HL-60/S4 treated with phorbol 12-myristate 13-acetate at 8.2 ng/mL for 4 days and 3 days (cell line): Measurements from ENCODE around the gene RCAN2.

ENCODE experiments used
- in situ Hi-C: fragments of 300-500 bp; cut with MboI; formaldehyde crosslinking; loops from 2 replicates; pipeline ENCODE4 v1.15.0; 2022; ENCODE audit warnings: low sequenced_read_pairs

Gene RCAN2

DNA sequence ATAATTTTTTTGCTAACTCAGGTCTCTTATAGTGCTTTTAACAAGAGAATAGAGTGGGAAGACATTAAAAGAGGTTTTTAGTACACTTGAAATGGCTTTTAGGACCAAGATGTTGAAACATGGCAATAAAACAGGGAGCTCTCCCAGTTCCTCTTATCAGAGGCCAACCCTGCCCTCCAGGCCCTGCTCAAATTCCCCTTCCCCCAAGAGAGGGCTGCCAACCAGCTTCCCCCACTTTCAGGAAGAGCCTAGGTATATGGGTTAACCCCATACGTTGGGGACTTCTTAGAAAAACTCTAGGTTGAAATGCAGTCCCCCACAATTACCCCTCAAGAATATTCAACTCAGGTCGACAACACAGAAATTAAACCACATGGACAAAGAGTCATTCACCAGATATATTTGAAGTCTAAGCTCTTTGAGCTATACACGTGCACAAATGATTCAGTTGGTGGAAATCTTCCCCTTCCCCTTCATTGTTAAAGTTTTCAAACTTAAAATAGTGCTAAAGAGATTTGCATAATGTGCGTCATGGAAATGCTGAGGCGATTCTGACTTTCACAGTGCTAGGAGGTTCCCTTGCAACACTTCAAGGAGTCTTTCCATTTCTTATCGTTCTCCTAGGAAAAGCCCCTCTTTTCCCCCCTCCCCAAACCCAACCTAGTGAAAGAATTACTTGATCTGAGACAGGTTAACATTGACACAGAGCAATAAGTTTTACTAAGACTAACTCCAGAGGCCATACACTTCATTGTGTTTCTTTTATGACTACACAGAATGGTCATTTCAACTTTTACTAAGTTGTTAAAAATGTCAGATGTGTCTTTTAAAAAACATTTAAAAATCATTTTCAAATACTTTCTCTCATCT is 270.7 kb downstream of the RCAN2 start:
- in situ Hi-C loops: no loop called here

- in situ Hi-C loops: no loop called here
Observed at GRCh38 chr6:46219661-46220060, 271.6 kb downstream of the RCAN2 start.

DNA sequence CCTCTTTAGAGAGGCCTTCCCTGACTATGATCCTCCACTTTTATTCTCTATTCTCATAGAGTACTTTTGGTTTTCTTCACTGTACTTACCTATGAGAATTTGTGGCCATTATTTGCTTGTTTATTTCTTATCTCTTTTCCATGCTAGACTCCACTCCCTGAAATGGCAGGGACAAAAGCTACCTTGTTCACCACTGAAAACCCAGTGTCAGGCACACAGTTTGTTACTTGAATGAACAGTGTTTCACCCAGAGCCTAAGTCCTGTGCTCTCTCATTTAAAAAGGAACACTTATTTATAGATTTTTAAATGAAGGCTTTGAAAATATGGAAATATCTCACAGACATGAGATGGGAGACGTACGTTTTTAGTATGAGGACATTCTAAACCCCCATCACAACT is 272.8 kb downstream of the RCAN2 start:
- in situ Hi-C loops: no loop called here

GRCh38 chr6:46217671-46218131 is 273.5 kb downstream of the RCAN2 start:
- in situ Hi-C loops: no loop called here

- in situ Hi-C loops: no loop called here
Observed at GRCh38 chr6:46216879-46217278, 274.4 kb downstream of the RCAN2 start.

DNA sequence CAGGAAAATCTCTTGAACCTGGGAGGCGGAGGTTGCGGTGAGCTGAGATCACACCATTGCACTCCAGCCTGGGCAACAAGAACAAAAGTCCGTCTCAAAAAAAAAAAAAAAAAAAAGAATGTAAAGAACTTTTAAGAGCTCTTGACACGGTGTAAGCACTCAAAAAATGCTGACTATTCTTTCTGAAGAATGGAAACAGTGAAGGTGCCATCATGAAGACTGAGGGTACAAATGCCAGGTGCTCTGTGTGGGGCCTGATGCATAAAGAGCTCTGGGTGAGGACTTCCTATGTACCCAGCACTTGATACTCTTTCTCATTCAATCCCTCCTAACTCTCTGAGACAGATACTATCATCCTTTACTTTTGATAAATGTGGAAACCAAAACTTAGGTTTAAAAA is 275.5 kb downstream of the RCAN2 start:
- in situ Hi-C loops: no loop called here

- in situ Hi-C loops: no loop called here
Observed at GRCh38 chr6:46215213-46215612, 276.0 kb downstream of the RCAN2 start.

DNA sequence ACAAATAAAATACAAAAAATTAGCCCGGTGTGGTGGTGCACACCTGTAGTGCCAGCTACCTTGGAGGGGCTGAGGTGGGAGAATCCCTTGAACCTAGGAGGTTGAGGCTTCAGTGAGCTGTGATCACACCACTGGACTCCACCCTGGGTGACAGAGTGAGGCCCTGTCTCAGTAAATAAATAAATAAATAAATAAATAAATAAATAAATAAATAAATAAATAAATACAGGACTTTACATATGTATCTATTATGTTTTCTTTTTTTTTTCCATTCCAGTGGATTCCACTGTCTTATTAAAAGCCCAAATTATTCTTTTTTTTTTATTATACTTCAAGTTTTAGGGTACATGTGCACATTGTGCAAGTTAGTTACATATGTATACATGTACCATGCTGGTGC is 279.3 kb downstream of the RCAN2 start:
- in situ Hi-C loops: no loop called here

- in situ Hi-C loops: no loop called here
Observed at GRCh38 chr6:46210294-46210693, 281.0 kb downstream of the RCAN2 start.

DNA sequence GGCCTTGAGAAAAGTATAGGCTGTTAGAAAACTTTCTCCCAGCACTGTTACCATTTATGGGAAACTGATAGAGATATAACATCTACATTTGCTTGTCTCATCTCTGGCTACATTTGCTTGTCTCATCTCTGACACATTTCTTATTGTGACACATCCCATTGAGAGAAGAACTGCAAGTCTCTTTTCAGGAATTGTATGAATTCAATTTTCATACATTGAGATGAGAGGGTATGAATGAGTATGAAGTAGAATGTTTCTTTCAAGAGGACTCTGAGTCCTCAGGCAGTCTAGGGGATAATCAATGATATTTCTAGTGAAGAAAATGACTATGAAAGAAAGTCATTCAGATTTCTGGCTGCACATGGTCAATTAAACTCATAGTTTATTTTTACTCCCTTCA is 282.9 kb downstream of the RCAN2 start:
- in situ Hi-C loops: no loop called here

GRCh38 chr6:46207174-46207573 is 284.1 kb downstream of the RCAN2 start:
- in situ Hi-C loops: no loop called here

GRCh38 chr6:46204880-46205650 is 286.2 kb downstream of the RCAN2 start:
- in situ Hi-C loops: no loop called here

DNA sequence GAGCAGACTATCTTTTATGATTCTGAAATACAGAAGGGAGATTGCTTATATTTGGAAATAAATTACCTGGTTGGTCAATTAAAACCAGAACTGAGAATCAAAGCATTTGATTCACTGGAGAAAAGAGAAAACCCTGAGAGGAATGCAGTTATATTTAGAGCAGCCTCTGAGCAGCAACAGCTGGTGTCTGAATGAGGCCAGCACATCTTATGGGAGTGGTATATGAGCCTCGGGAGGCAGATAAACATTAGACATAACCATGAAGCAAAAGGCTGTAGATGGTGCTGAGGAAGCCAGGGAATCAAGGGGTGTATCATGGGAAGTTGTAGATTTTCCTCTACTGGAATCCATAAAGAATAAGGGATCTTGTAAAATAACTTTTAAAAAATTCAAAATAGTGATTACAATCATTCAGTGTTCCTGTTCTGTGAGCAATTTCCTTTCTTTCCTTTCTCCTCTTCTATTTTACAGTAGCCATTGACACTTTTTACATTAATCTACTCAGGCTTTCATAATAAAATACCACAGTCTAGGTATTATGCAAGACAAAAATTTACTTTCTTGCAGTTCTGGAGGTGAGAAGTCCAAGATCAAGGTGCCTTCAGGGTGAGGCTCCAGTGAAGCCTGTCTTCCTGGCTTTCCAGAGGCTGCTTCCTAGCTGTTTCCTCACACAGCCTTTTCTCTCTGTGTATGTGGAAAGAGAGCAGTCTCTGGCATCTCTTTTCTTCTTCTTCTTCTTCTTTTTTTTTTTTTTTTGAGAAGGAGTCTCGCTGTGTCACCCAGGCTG is 287.7 kb downstream of the RCAN2 start:
- in situ Hi-C loops: no loop called here

DNA sequence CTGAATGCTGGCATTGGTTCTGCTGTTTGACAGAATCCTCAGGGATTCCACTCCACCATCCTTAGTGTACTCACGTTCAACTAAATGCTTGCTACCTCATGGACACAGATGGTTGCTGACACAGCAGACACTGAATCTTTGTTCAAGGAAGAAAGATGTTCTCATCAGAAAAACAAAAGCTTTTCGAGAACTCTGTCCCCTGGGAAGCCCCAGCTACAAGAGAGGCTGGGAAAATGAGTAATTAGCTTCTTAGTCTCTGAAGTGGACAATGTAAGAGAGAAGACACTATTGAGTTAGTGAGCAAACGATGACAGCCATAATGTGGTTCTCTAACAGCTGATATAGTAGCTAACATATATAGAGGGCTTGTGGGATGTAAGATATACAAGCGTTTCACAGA is 289.5 kb downstream of the RCAN2 start:
- in situ Hi-C loops: no loop called here

DNA sequence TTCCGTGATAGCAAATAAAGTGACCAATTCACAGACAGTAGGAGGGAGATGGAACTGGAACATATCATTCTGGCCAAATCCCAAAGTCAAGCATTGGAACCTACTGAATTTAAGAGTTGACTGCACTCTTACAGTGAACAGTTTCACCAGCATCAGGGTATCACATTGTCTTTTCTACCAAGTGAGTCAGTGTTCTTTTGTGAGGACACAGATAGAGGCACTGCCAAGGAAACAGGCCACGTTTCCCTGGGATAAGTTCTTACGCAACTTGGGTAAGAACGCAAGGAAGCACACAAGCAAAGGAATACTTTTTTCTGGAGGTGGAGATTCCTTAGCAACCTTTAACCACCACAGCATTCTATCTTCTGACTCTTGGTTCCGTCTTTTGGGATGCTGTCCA is 291.9 kb downstream of the RCAN2 start:
- in situ Hi-C loops: no loop called here

- in situ Hi-C loops: no loop called here
Observed at GRCh38 chr6:46191961-46192360, 299.3 kb downstream of the RCAN2 start.

DNA sequence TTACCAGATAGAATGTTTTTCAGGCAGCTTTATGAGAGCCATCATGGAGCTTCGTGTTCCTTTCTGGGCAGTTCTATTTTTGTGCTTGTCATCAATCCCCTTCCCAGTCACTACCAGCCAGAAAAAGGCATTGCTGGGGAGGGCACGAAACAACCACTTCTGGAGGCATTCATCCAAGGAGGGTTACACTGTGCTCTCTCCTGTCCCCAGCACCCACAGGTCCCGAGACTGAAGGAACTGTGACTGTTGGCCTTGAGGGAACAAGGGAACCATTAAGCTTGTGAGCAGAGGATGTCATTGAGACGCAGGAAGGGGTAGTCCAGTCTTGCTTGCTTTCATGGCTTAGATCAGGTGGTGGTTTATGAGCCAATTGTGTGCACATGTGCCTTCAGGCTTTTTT is 300.4 kb downstream of the RCAN2 start:
- in situ Hi-C loops: no loop called here

DNA sequence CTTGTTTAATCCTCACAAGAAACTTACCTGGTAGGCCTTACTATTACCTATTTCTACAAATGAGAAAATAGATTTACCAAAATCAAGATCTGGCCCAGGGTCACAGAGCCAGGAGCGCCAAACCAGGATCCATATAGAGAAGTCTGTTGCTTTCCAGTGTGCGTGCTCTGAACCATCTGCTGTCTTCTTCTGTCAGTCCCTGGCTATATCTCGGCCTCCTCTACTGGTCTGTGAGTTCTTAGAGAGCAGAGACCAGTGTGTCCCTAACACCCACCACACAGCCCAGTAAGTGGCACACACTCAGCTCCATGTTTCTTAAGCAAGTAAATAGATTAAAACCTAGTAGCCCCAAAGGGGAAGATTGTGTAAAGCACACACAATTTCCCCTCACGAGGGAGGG is 301.5 kb downstream of the RCAN2 start:
- in situ Hi-C loops: no loop called here

GRCh38 chr6:46186583-46186982 is 304.7 kb downstream of the RCAN2 start:
- in situ Hi-C loops: no loop called here

DNA sequence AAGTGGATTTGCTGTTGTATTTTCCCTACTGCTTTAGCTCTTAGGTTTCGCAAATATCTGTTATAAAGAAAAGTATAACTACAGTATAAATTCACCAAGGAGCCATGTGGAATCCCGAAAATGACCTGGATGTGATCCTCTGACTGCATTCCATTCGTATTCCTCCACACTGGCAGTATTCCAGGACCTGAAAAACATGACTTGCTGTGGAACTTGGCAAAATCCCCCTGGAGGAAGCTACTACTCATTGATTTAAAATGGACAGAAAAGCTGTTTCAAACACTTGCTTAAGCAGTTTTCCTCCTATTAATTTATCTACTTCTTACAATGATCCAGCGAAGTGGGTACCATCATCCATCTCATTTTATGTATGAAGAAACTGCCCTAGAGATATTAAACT is 307.1 kb downstream of the RCAN2 start:
- in situ Hi-C loops: no loop called here

GRCh38 chr6:46175976-46176375 is 315.3 kb downstream of the RCAN2 start:
- in situ Hi-C loops: no loop called here
